ENCODE results near the gene FTCD. TPM values are rescaled to one million over a fixed set of nuclear protein-coding genes. Genes with fewer than 3 reads are reported as not detected.

FTCD gene
- total RNA-seq, 1 donor from 2014 or later = 0.85 TPM

DNA sequence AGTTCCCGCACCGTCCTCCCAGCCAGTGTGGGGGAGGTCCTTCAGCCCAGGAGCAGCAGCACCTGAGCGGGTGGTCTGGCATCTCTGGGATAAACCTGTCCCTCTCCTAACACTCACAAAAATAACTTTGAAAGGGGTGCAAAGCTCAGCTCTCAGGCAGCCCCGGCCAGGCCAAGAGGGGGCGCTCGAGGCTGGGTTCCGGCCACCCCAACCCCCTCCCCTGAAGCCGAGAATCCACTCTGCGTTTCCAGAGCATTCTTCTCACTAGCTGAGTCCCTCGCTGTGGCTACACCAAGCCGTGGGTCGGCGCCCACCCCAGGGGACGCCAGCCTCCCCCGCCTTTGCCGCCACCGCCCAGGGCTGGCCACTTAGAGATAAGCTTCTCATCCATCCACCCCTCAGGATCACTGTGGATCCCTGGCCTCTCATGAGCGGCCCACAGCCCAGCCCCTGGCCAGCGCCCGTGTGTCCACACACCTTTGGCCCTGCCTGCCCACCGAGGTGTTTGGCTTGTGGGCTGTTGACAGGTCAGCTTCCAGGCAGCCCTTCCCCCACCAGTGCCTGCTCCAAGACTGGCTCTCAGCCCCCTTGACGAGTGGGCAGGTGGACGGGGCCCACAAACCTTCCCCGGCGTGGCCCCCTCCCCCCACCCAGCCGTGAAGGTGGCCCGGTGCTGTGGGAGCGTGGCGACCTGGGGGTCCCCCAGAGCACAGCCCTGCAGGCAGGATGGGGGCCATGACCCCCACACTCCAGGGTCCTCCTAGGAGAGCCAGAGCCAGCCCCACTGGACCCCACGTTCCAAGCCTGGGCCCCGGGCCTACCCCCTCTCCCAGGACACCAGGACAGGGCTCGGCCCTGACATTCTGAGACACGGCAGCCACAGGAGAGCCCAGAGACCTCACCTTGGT lies 1.9 kb downstream of the FTCD start:
- Histone ChIP-seq H3K27me3 (no peaks in the 10 kb centered on the region), H3K9me3 (no peaks in the 10 kb centered on the region), H3K27ac (no peak overlapping the region), H3K4me1 (peaks cover 0 to 2% of the 10 kb centered on the region in 2 donors), H3K36me3 (no peaks in the 10 kb centered on the region), H3K4me3 (peak overlapping the region in 1 of 2 donors; percentile 41)
- intact Hi-C loops (cut with DNase I) = no loop called here
- TF ChIP-seq, protein P1, sequence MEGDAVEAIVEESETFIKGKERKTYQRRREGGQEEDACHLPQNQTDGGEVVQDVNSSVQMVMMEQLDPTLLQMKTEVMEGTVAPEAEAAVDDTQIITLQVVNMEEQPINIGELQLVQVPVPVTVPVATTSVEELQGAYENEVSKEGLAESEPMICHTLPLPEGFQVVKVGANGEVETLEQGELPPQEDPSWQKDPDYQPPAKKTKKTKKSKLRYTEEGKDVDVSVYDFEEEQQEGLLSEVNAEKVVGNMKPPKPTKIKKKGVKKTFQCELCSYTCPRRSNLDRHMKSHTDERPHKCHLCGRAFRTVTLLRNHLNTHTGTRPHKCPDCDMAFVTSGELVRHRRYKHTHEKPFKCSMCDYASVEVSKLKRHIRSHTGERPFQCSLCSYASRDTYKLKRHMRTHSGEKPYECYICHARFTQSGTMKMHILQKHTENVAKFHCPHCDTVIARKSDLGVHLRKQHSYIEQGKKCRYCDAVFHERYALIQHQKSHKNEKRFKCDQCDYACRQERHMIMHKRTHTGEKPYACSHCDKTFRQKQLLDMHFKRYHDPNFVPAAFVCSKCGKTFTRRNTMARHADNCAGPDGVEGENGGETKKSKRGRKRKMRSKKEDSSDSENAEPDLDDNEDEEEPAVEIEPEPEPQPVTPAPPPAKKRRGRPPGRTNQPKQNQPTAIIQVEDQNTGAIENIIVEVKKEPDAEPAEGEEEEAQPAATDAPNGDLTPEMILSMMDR (IDR thresholded peaks at IDR 0.05) = peak; percentile 33 to 77 (median 49)
- DNase-seq (ENCODE audit: low spot score in 2 of 2) = peak; percentile 7 to 68

DNA sequence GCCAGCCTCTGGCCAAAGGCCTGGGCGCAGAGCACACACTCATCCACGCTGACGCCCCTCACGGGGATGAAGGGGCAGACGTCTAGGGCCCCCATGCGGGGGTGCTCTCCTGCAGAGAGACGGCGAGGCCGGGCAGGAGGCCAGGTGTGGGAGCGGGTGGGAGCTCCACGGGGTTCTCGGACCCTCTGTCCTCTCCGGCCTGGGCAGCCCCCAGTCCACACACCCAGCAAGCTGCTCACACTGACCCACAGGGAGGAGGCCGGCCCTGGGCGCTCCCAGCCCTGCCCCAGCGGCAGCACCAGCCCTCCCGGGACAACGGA lies 2.5 kb downstream of the FTCD start:
- peaks cover 0 to 2% of the 10 kb centered on the region in 2 donors for H3K4me1 ChIP-seq
- TF ChIP-seq, protein P1 (IDR thresholded peaks at IDR 0.05) = no peak
- H3K36me3 ChIP-seq = no peaks in the 10 kb centered on the region
- intact Hi-C loops (cut with DNase I) = no loop called here
- H3K9me3 ChIP-seq = no peaks in the 10 kb centered on the region
- DNase-seq (ENCODE audit: low spot score in 2 of 2) = peak; percentile 1 to 28
- H3K27ac ChIP-seq = no peak overlapping the region
- H3K4me3 ChIP-seq = peak overlapping the region in 1 of 2 donors; percentile 41
- no peaks in the 10 kb centered on the region for H3K27me3 ChIP-seq

DNA sequence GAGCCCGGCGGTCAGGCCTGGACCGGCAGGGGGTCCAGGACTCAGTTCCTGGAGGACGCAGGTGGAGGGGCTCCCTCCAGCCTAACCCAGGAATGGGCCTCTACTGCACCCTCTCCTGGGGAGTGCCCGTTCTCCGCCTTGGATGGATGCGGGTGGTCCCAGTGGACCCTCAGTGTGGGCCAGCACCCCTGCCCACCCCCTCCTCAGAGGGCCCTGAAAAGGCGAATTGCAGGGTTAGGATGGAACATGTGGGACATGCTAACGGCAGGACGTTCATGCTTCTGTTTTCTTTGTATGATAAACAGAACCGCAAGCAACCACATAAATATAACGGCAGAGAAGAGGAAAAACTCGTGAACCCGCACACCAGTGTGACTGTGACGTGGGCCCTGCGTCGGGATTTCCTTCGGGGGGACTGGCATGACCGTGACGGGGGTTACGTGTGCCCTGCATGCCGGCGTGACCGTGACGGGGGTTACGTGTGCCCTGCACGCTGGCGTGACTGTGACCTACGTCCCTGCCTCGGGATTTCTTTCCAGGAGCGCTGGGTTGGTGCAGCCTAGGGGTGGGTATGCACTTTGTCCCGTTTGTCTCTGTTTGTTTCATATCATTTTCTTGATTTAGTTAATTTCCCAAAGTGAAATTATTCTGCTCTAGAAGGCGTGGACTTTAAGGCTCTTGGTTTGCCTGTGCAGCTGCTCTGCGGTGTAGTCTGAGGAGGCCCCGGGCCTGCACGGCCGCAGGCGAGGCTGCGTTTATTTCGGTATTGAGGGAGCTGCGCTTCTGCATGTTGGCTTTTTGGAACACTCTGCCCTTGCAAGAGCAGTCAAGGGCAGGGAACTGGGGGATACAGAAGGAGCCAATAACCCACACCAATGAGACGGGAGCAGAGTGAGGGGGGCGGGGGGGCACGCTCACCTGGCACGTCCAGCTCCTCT lies 3.1 kb downstream of the FTCD start:
- no peaks in the 10 kb centered on the region for H3K27me3 ChIP-seq
- DNase-seq (ENCODE audit: low spot score in 2 of 2) = peak; percentile 5 to 51
- H3K9me3 ChIP-seq = no peaks in the 10 kb centered on the region
- H3K36me3 ChIP-seq = no peaks in the 10 kb centered on the region
- no peak overlapping the region for H3K4me3 ChIP-seq
- TF ChIP-seq, protein P1 (IDR thresholded peaks at IDR 0.05) = no peak
- no peak overlapping the region for H3K27ac ChIP-seq
- peaks cover 0 to 2% of the 10 kb centered on the region in 2 donors for H3K4me1 ChIP-seq
- intact Hi-C loops (cut with DNase I) = no loop called here

DNA sequence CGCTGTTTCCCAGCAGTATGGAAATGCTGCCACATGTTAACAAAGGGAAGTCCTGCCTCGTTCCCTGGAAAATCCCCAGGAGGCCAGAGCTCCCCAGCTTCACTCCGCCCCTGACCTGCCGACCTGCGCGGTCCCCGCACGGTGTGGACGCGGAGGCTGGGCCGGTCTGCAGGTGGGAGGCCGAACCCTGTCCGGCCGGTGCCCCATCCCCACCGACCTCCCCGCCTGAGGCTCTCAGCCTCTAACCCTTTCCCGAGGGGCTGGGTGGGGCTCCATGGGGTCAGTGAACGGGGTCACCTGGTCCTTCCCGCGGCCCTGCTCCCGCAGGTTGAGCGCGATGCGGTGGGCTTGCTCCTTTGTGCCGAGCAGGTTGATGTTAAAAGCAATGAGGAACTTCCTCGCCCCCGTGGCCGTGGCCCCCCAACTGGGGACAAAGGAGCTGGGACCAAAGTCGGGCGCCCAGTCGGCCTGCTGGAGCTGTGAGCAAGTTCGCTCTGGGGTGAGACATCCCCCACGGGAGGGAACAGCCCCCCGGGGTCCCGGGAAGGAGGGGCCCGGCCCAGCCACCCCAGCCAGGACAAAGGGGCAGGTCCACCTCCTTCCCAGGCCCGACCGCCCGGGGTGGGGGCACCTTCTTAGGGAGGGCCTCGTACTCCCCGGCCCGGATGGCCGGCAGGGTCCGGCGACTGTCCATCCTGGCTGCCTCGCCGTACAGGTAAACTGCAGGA lies 4.0 kb downstream of the FTCD start:
- intact Hi-C loops (cut with DNase I) = no loop called here
- Histone ChIP-seq H3K27ac (no peak overlapping the region), H3K27me3 (no peaks in the 10 kb centered on the region), H3K36me3 (no peaks in the 10 kb centered on the region), H3K9me3 (no peaks in the 10 kb centered on the region), H3K4me1 (peaks cover 0 to 2% of the 10 kb centered on the region in 2 donors), H3K4me3 (no peak overlapping the region)
- TF ChIP-seq, protein P1 (IDR thresholded peaks at IDR 0.05) = no peak
- DNase-seq (ENCODE audit: low spot score in 2 of 2) = peak; percentile 7 to 55

DNA sequence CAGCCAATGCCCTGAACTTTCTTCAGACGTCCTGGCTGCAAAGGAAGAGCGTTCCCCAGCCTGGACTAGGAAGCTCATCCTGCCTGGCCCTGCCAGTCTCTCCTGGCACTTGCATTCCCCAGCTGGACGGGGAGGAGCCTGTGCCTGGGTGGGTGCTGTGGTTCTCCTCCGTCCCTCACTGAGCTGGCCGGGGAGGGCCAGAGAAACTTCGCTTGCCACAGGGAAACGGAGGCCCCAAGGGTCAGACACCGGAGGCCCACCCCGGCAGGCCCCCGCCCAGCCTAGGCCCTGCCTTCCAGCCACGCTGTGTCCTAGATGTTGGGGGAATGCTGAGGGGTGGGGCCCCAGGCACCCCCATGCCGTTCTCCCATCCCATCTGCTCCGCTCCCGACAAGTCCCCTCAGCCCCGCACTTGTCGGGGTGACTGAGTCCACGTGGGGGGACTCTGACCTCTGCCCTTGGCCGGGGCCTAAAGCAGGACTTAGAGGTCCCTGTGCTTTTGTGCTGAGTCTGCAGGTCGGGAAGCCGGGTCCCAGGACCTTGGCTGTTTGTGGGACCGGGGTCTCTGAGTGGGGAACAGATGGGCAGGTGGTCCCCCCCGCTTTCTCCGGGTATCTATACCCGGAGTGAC lies 4.8 kb downstream of the FTCD start:
- intact Hi-C loops (cut with DNase I) = no loop called here
- DNase-seq (ENCODE audit: low spot score in 2 of 2) = peak in 1 of 2 donors; percentile 54

More for the DNA sequence above, 4.8 kb downstream of the FTCD start:
- Histone ChIP-seq H3K4me1 (peaks cover 0 to 2% of the 10 kb centered on the region in 2 donors), H3K27ac (no peak overlapping the region), H3K4me3 (no peak overlapping the region), H3K27me3 (no peaks in the 10 kb centered on the region), H3K36me3 (no peaks in the 10 kb centered on the region), H3K9me3 (no peaks in the 10 kb centered on the region)
- TF ChIP-seq, protein P1 (IDR thresholded peaks at IDR 0.05) = no peak
